ENCODE results near the gene GRAMD2A. TPM values are rescaled to one million over a fixed set of nuclear protein-coding genes. Genes with fewer than 3 reads are reported as not detected.

The GRAMD2A gene
- total RNA-seq, 2 experiments from 2014 or later, result 0.10 TPM; not detected in 1

- no peaks in the 10 kb centered on the region for H3K9me3 Mint-ChIP-seq (ENCODE audit: insufficient read depth)
- no peak overlapping the region for H3K4me3 Mint-ChIP-seq
- peaks cover 41% of the 10 kb centered on the region for H3K27me3 Mint-ChIP-seq (ENCODE audit: low read depth)
- POLR2A ChIA-PET, result no interaction called here
- no peaks in the 10 kb centered on the region for H3K4me1 Mint-ChIP-seq (ENCODE audit: low read depth)
- no peak overlapping the region for H3K27ac Mint-ChIP-seq
- CTCF ChIA-PET, result no interaction called here
- H3K36me3 Mint-ChIP-seq (ENCODE audit: low read depth), result no peaks in the 10 kb centered on the region
- no peak for DNase-seq
- no peak for ATAC-seq
Observed at GRCh38 chr15:72182244-72182643, 15.3 kb downstream of the GRAMD2A start.

- Mint-ChIP-seq H3K9me3 (ENCODE audit: insufficient read depth) (no peaks in the 10 kb centered on the region), H3K4me1 (ENCODE audit: low read depth) (no peaks in the 10 kb centered on the region), H3K4me3 (no peak overlapping the region), H3K36me3 (ENCODE audit: low read depth) (no peaks in the 10 kb centered on the region), H3K27ac (no peak overlapping the region), H3K27me3 (ENCODE audit: low read depth) (peaks cover 36% of the 10 kb centered on the region)
- ATAC-seq, result no peak
- DNase-seq, result no peak
- POLR2A ChIA-PET, result no interaction called here
- CTCF ChIA-PET, result no interaction called here
Observed at GRCh38 chr15:72180761-72181324, 16.7 kb downstream of the GRAMD2A start.

- POLR2A ChIA-PET, result interaction anchor here (0.7 kb wide), 1 partner anchor 9 kb away, joined by 3 read pairs; no protein-coding TSS in a partner anchor
- peaks cover 6% of the 10 kb centered on the region for H3K4me1 Mint-ChIP-seq (ENCODE audit: low read depth)
Observed at GRCh38 chr15:72179950-72180581, 17.5 kb downstream of the GRAMD2A start.

GRCh38 chr15:72178976-72179585, 18.5 kb downstream of the GRAMD2A start:
- H3K27me3 Mint-ChIP-seq (ENCODE audit: low read depth), result peaks cover 36% of the 10 kb centered on the region
- no peaks in the 10 kb centered on the region for H3K36me3 Mint-ChIP-seq (ENCODE audit: low read depth)
- ChIA-PET CTCF (no interaction called here), POLR2A (no interaction called here)
- no peak overlapping the region for H3K27ac Mint-ChIP-seq
- ATAC-seq (no peak), DNase-seq (no peak)
- H3K4me3 Mint-ChIP-seq, result no peak overlapping the region
- peaks cover 9% of the 10 kb centered on the region for H3K4me1 Mint-ChIP-seq (ENCODE audit: low read depth)
- H3K9me3 Mint-ChIP-seq (ENCODE audit: insufficient read depth), result no peaks in the 10 kb centered on the region

More at GRCh38 chr15:72179950-72180581, 17.5 kb downstream of the GRAMD2A start:
- CTCF ChIA-PET, result no interaction called here
- no peak for ATAC-seq
- Mint-ChIP-seq H3K9me3 (ENCODE audit: insufficient read depth) (no peaks in the 10 kb centered on the region), H3K27ac (no peak overlapping the region), H3K27me3 (ENCODE audit: low read depth) (peaks cover 37% of the 10 kb centered on the region), H3K4me3 (no peak overlapping the region), H3K36me3 (ENCODE audit: low read depth) (no peaks in the 10 kb centered on the region)
- no peak for DNase-seq

GRCh38 chr15:72176743-72177142, 20.8 kb downstream of the GRAMD2A start:
- CTCF ChIA-PET, result interaction anchor here (0.6 kb wide), 1 partner anchor 1089 kb away, joined by 3 read pairs; no protein-coding TSS in a partner anchor

GRCh38 chr15:72176159-72176558, 21.4 kb downstream of the GRAMD2A start:
- ATAC-seq (no peak), DNase-seq (no peak)
- Mint-ChIP-seq H3K27me3 (ENCODE audit: low read depth) (peaks cover 21% of the 10 kb centered on the region), H3K9me3 (ENCODE audit: insufficient read depth) (no peaks in the 10 kb centered on the region), H3K4me1 (ENCODE audit: low read depth) (peaks cover 9% of the 10 kb centered on the region), H3K4me3 (no peak overlapping the region), H3K36me3 (ENCODE audit: low read depth) (no peaks in the 10 kb centered on the region), H3K27ac (no peak overlapping the region)
- ChIA-PET CTCF (interaction anchor here (1.3 kb wide), 1 partner anchor 13 kb away, joined by 3 read pairs; no protein-coding TSS in a partner anchor), POLR2A (no interaction called here)

More at GRCh38 chr15:72176743-72177142, 20.8 kb downstream of the GRAMD2A start:
- no peak for DNase-seq
- H3K27me3 Mint-ChIP-seq (ENCODE audit: low read depth), result peaks cover 24% of the 10 kb centered on the region
- no peak overlapping the region for H3K4me3 Mint-ChIP-seq
- no peak overlapping the region for H3K27ac Mint-ChIP-seq
- H3K36me3 Mint-ChIP-seq (ENCODE audit: low read depth), result no peaks in the 10 kb centered on the region
- POLR2A ChIA-PET, result interaction anchor here (2.0 kb wide), 1 partner anchor 8 kb away, joined by 5 read pairs; no protein-coding TSS in a partner anchor
- H3K9me3 Mint-ChIP-seq (ENCODE audit: insufficient read depth), result no peaks in the 10 kb centered on the region
- peaks cover 9% of the 10 kb centered on the region for H3K4me1 Mint-ChIP-seq (ENCODE audit: low read depth)
- no peak for ATAC-seq

GRCh38 chr15:72175186-72176044, 22.2 kb downstream of the GRAMD2A start:
- no peak for ATAC-seq
- H3K4me1 Mint-ChIP-seq (ENCODE audit: low read depth), result peaks cover 9% of the 10 kb centered on the region
- H3K9me3 Mint-ChIP-seq (ENCODE audit: insufficient read depth), result no peaks in the 10 kb centered on the region
- CTCF ChIA-PET, result interaction anchor here (1.0 to 1.3 kb wide), 2 partner anchors 13 to 51 kb away, joined by 3 read pairs; no protein-coding TSS in a partner anchor
- H3K27me3 Mint-ChIP-seq (ENCODE audit: low read depth), result peaks cover 17% of the 10 kb centered on the region
- no peak overlapping the region for H3K4me3 Mint-ChIP-seq
- H3K27ac Mint-ChIP-seq, result peak overlapping the region; percentile 13
- DNase-seq, result no peak
- no peaks in the 10 kb centered on the region for H3K36me3 Mint-ChIP-seq (ENCODE audit: low read depth)
- POLR2A ChIA-PET, result no interaction called here

GRCh38 chr15:72174551-72175165, 22.9 kb downstream of the GRAMD2A start:
- H3K27me3 Mint-ChIP-seq (ENCODE audit: low read depth), result peaks cover 17% of the 10 kb centered on the region
- ChIA-PET POLR2A (no interaction called here), CTCF (interaction anchor here (1.0 to 1.3 kb wide), 2 partner anchors 12 to 52 kb away, joined by 3 read pairs; no protein-coding TSS in a partner anchor)
- H3K27ac Mint-ChIP-seq, result no peak overlapping the region
- no peaks in the 10 kb centered on the region for H3K36me3 Mint-ChIP-seq (ENCODE audit: low read depth)
- DNase-seq, result no peak
- no peaks in the 10 kb centered on the region for H3K9me3 Mint-ChIP-seq (ENCODE audit: insufficient read depth)
- H3K4me3 Mint-ChIP-seq, result no peak overlapping the region
- H3K4me1 Mint-ChIP-seq (ENCODE audit: low read depth), result peaks cover 11% of the 10 kb centered on the region
- no peak for ATAC-seq

GRCh38 chr15:72173864-72174550, 23.6 kb downstream of the GRAMD2A start:
- Mint-ChIP-seq H3K27ac (no peak overlapping the region), H3K36me3 (ENCODE audit: low read depth) (no peaks in the 10 kb centered on the region), H3K4me1 (ENCODE audit: low read depth) (peaks cover 18% of the 10 kb centered on the region), H3K9me3 (ENCODE audit: insufficient read depth) (no peaks in the 10 kb centered on the region), H3K27me3 (ENCODE audit: low read depth) (peaks cover 17% of the 10 kb centered on the region), H3K4me3 (no peak overlapping the region)
- POLR2A ChIA-PET, result no interaction called here
- ATAC-seq (no peak), DNase-seq (no peak)
- CTCF ChIA-PET, result no interaction called here

GRCh38 chr15:72173401-72173800, 24.2 kb downstream of the GRAMD2A start:
- Mint-ChIP-seq H3K36me3 (ENCODE audit: low read depth) (no peaks in the 10 kb centered on the region), H3K4me3 (no peak overlapping the region), H3K4me1 (ENCODE audit: low read depth) (peaks cover 24% of the 10 kb centered on the region), H3K27ac (no peak overlapping the region), H3K27me3 (ENCODE audit: low read depth) (peaks cover 17% of the 10 kb centered on the region), H3K9me3 (ENCODE audit: insufficient read depth) (no peaks in the 10 kb centered on the region)
- DNase-seq (no peak), ATAC-seq (no peak)
- POLR2A ChIA-PET, result no interaction called here
- CTCF ChIA-PET, result no interaction called here

- ATAC-seq, result no peak
- POLR2A ChIA-PET, result no interaction called here
- H3K4me3 Mint-ChIP-seq, result no peak overlapping the region
Observed at GRCh38 chr15:72172796-72173195, 24.8 kb downstream of the GRAMD2A start.

More at GRCh38 chr15:72172796-72173195, 24.8 kb downstream of the GRAMD2A start:
- H3K4me1 Mint-ChIP-seq (ENCODE audit: low read depth), result peaks cover 30% of the 10 kb centered on the region
- DNase-seq, result no peak
- no peaks in the 10 kb centered on the region for H3K9me3 Mint-ChIP-seq (ENCODE audit: insufficient read depth)
- CTCF ChIA-PET, result no interaction called here
- H3K36me3 Mint-ChIP-seq (ENCODE audit: low read depth), result no peaks in the 10 kb centered on the region
- peaks cover 17% of the 10 kb centered on the region for H3K27me3 Mint-ChIP-seq (ENCODE audit: low read depth)
- no peak overlapping the region for H3K27ac Mint-ChIP-seq

Measured in activated CD8-positive, alpha-beta T cell treated with anti-CD3 and anti-CD28 coated beads, Interleukin-2, amount 10 ng/mL, durations not matched to agents 7 days and 5 days (primary cell).